ENCODE measurements around the gene PERP.
"Not testable (repeated sequence)": the region's sequence is repeated elsewhere in the genome, so short reads cannot be mapped to it uniquely, and the experiment has no call there.

DNA sequence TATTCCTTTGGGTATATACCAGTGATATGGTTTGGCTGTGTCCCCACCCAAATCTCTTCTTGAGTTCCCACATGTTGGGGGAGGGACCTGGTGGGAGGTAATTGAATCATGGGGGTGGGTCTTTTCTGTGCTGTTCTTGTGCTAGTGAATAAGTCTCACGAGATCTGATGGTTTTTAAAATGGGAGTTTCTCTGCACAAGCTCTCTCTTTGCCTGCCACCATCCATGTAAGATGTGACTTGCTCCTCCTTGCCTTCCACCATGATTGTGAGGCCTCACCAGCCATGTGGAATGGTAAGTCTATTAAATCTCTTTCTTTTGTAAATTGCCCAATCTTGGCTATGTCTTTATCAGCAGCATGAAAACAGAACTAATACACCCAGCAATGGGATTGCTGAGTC lies 12.0 kb upstream of the PERP start:
- not testable (repeated sequence) for TF ChIP-seq KDM1A (IDR thresholded peaks at IDR 0.05; ENCODE audit: low read depth); BHLHE40 (IDR thresholded peaks at IDR 0.05; ENCODE audit: low read depth, low read length); MAX (IDR thresholded peaks at IDR 0.05); CTCF (IDR thresholded peaks at IDR 0.05); FOSB (CRISPR knock-in tag; IDR thresholded peaks at IDR 0.05); CHD2 (IDR thresholded peaks at IDR 0.05; ENCODE audit: low read length, partially characterized antibody); RFX5 (IDR thresholded peaks at IDR 0.05); HES2 (IDR thresholded peaks at IDR 0.05)
- TF ChIP-seq, protein P1, sequence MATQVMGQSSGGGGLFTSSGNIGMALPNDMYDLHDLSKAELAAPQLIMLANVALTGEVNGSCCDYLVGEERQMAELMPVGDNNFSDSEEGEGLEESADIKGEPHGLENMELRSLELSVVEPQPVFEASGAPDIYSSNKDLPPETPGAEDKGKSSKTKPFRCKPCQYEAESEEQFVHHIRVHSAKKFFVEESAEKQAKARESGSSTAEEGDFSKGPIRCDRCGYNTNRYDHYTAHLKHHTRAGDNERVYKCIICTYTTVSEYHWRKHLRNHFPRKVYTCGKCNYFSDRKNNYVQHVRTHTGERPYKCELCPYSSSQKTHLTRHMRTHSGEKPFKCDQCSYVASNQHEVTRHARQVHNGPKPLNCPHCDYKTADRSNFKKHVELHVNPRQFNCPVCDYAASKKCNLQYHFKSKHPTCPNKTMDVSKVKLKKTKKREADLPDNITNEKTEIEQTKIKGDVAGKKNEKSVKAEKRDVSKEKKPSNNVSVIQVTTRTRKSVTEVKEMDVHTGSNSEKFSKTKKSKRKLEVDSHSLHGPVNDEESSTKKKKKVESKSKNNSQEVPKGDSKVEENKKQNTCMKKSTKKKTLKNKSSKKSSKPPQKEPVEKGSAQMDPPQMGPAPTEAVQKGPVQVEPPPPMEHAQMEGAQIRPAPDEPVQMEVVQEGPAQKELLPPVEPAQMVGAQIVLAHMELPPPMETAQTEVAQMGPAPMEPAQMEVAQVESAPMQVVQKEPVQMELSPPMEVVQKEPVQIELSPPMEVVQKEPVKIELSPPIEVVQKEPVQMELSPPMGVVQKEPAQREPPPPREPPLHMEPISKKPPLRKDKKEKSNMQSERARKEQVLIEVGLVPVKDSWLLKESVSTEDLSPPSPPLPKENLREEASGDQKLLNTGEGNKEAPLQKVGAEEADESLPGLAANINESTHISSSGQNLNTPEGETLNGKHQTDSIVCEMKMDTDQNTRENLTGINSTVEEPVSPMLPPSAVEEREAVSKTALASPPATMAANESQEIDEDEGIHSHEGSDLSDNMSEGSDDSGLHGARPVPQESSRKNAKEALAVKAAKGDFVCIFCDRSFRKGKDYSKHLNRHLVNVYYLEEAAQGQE (IDR thresholded peaks at IDR 0.05) = not testable (repeated sequence)

All from A549 (cell line).